Activated CD4-positive, alpha-beta T cell treated with anti-CD3 and anti-CD28 coated beads for 1 hour (primary cell): ENCODE measurements around the gene HOXC6.
"Not testable (repeated sequence)": the region's sequence is repeated elsewhere in the genome, so short reads cannot be mapped to it uniquely, and the experiment has no call there.

Experiments
- DNase-seq: peaks from one replicate; pipeline ENCODE4 v3.0.0-alpha.2; 2020

HOXC6 gene

GRCh38 chr12:54060174-54060974, 32.1 kb downstream of the HOXC6 start:
- DNase-seq = no peak

GRCh38 chr12:54060975-54061778, 32.9 kb downstream of the HOXC6 start:
- no peak for DNase-seq

GRCh38 chr12:54065677-54066076, 37.4 kb downstream of the HOXC6 start:
- no peak for DNase-seq

GRCh38 chr12:54066408-54066807, 38.2 kb downstream of the HOXC6 start:
- DNase-seq = no peak

- DNase-seq = no peak
Observed at GRCh38 chr12:54068418-54069070, 40.3 kb downstream of the HOXC6 start.

GRCh38 chr12:54071942-54072341, 43.7 kb downstream of the HOXC6 start:
- DNase-seq = no peak

- DNase-seq = no peak
Observed at GRCh38 chr12:54074308-54074707, 46.1 kb downstream of the HOXC6 start.

- DNase-seq = no peak
Observed at GRCh38 chr12:54075409-54075808, 47.2 kb downstream of the HOXC6 start.

- no peak for DNase-seq
Observed at GRCh38 chr12:54075974-54076373, 47.7 kb downstream of the HOXC6 start.

- not testable (repeated sequence) for DNase-seq
Observed at GRCh38 chr12:54077843-54078242, 49.6 kb downstream of the HOXC6 start.

GRCh38 chr12:54079115-54079514, 50.9 kb downstream of the HOXC6 start:
- not testable (repeated sequence) for DNase-seq
